Measurements from ENCODE around the gene PSD2. TPM values are rescaled to one million over a fixed set of nuclear protein-coding genes. Genes with fewer than 3 reads are reported as not detected.

Gene PSD2
- total RNA-seq, 4 donors from 2014 or later, result 0.16 TPM; not detected in 3

DNA sequence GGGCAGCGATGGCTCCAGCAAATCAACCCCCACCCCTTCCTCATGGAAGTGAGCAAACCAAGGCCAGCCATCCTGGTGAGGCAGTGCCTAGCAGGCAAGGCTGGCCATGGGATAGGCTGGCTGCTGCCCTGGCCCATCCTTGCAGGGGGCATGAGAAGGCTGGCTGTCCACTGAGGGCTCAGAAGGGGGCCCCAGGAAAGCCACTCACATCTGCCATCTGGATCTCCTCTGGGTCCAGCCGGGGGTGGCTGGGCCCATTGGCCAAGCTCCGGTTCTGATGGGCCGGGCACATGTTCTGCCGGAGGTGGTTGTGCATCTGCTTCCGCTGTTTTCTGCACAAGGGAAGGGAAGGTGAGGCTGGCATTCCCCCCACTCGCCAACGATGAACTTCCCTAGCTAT is 57.1 kb downstream of the PSD2 start:
- TF ChIP-seq POLR2AphosphoS5 (IDR thresholded peaks at IDR 0.05) (no peak), EP300 (IDR thresholded peaks at IDR 0.05; ENCODE audit: low read depth) (no peak), POLR2A (IDR thresholded peaks at IDR 0.05) (no peak), CTCF (IDR thresholded peaks at IDR 0.05) (no peak)
- DNase-seq, result no peak
- Histone ChIP-seq H3K4me3 (no peak overlapping the region), H3K27me3 (peaks cover 9% of the 10 kb centered on the region), H3K9me3 (no peaks in the 10 kb centered on the region), H3K27ac (no peak overlapping the region), H3K36me3 (no peaks in the 10 kb centered on the region), H3K4me1 (peaks cover 1 to 3% (median 2%) of the 10 kb centered on the region in 4 donors)
- intact Hi-C loops (cut with DNase I; ENCODE audit: low total_unique reads) (no loop called here), in situ Hi-C loops (cut with MboI; ENCODE audit: low pct_ligation_motif_present in 1 of 4, low pct_unique_long_range_greater_than_20kb in 1 of 4, low sequenced_read_pairs in 3 of 4) (no loop called here)
- WGBS, 2 donors (ENCODE audit: low coverage in 1 of 2), result 97% methylated on average over 8 of the region's 8 CpGs; no CpG with 5 or more reads in 1 of the 2 donors

- no peak overlapping the region for H3K27ac ChIP-seq
- no peak overlapping the region for H3K4me3 ChIP-seq
- intact Hi-C loops (cut with DNase I; ENCODE audit: low total_unique reads) (no loop called here), in situ Hi-C loops (cut with MboI; ENCODE audit: low pct_ligation_motif_present in 1 of 4, low pct_unique_long_range_greater_than_20kb in 1 of 4, low sequenced_read_pairs in 3 of 4) (no loop called here)
- no peaks in the 10 kb centered on the region for H3K9me3 ChIP-seq
- TF ChIP-seq POLR2AphosphoS5 (IDR thresholded peaks at IDR 0.05), result no peak
- no peak for TF ChIP-seq POLR2A (IDR thresholded peaks at IDR 0.05)
- no peak for TF ChIP-seq EP300 (IDR thresholded peaks at IDR 0.05; ENCODE audit: low read depth)
- TF ChIP-seq CTCF (IDR thresholded peaks at IDR 0.05), result no peak
- no peaks in the 10 kb centered on the region for H3K4me1 ChIP-seq
- WGBS, 2 donors (ENCODE audit: low coverage in 1 of 2), result 91 to 93% methylated on average over 4 to 7 of the region's 7 CpGs
- no peaks in the 10 kb centered on the region for H3K27me3 ChIP-seq
- DNase-seq, result no peak
- no peaks in the 10 kb centered on the region for H3K36me3 ChIP-seq
Measured at GRCh38 chr5:139854029-139854605, 58.5 kb downstream of the PSD2 start.

DNA sequence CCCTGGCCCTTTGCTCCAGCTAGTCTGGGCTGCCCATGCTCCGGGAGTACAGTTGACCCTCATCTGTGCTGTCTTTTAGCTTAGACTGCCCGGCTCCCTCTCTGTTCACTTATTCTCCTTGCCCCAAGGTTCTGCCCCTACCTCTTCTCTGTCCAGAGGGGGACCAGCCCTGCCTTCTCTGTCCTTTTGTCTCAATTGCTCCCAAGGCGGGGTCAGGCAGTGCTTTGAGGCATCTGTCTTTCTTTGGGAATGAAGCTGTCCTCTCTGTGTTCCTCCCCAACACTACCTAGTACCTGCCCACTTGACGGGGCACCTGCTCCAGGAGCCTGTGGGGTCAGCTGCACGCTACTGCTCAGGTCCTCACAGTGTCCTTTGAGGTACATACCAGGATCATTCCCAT is 59.3 kb downstream of the PSD2 start:
- no peaks in the 10 kb centered on the region for H3K36me3 ChIP-seq
- DNase-seq, result no peak
- intact Hi-C loops (cut with DNase I; ENCODE audit: low total_unique reads) (no loop called here), in situ Hi-C loops (cut with MboI; ENCODE audit: low pct_ligation_motif_present in 1 of 4, low pct_unique_long_range_greater_than_20kb in 1 of 4, low sequenced_read_pairs in 3 of 4) (no loop called here)
- H3K27ac ChIP-seq, result no peak overlapping the region
- no peaks in the 10 kb centered on the region for H3K4me1 ChIP-seq
- WGBS, 2 donors (ENCODE audit: low coverage in 1 of 2), result 95% methylated on average over 4 to 5 of the region's 5 CpGs
- H3K9me3 ChIP-seq, result no peaks in the 10 kb centered on the region
- H3K27me3 ChIP-seq, result no peaks in the 10 kb centered on the region
- TF ChIP-seq POLR2A (IDR thresholded peaks at IDR 0.05), result no peak
- no peak for TF ChIP-seq POLR2AphosphoS5 (IDR thresholded peaks at IDR 0.05)
- no peak for TF ChIP-seq EP300 (IDR thresholded peaks at IDR 0.05; ENCODE audit: low read depth)
- no peak for TF ChIP-seq CTCF (IDR thresholded peaks at IDR 0.05)
- no peak overlapping the region for H3K4me3 ChIP-seq

GRCh38 chr5:139855451-139855850 is 59.8 kb downstream of the PSD2 start:
- H3K27me3 ChIP-seq, result no peaks in the 10 kb centered on the region
- no peak overlapping the region for H3K4me3 ChIP-seq
- H3K4me1 ChIP-seq, result no peaks in the 10 kb centered on the region
- no peaks in the 10 kb centered on the region for H3K9me3 ChIP-seq
- in situ Hi-C loops (cut with MboI; ENCODE audit: low pct_ligation_motif_present in 1 of 4, low pct_unique_long_range_greater_than_20kb in 1 of 4, low sequenced_read_pairs in 3 of 4), result no loop called here
- H3K36me3 ChIP-seq, result no peaks in the 10 kb centered on the region
- intact Hi-C loops (cut with DNase I; ENCODE audit: low total_unique reads), result no loop called here
- 86 to 100% methylated on average over 2 to 8 of the region's 8 CpGs for WGBS, 2 donors (ENCODE audit: low coverage in 1 of 2)
- no peak overlapping the region for H3K27ac ChIP-seq
- DNase-seq, result no peak
- no peak for TF ChIP-seq POLR2AphosphoS5 (IDR thresholded peaks at IDR 0.05)
- TF ChIP-seq POLR2A (IDR thresholded peaks at IDR 0.05), result no peak

Measured in transverse colon (tissue), 4 donors.